ENCODE measurements around the gene HOXD10. TPM values are rescaled to one million over a fixed set of nuclear protein-coding genes. Genes with fewer than 3 reads are reported as not detected.

The HOXD10 gene
- total RNA-seq, 1 experiment from 2014 or later, result 88.6 TPM

DNA sequence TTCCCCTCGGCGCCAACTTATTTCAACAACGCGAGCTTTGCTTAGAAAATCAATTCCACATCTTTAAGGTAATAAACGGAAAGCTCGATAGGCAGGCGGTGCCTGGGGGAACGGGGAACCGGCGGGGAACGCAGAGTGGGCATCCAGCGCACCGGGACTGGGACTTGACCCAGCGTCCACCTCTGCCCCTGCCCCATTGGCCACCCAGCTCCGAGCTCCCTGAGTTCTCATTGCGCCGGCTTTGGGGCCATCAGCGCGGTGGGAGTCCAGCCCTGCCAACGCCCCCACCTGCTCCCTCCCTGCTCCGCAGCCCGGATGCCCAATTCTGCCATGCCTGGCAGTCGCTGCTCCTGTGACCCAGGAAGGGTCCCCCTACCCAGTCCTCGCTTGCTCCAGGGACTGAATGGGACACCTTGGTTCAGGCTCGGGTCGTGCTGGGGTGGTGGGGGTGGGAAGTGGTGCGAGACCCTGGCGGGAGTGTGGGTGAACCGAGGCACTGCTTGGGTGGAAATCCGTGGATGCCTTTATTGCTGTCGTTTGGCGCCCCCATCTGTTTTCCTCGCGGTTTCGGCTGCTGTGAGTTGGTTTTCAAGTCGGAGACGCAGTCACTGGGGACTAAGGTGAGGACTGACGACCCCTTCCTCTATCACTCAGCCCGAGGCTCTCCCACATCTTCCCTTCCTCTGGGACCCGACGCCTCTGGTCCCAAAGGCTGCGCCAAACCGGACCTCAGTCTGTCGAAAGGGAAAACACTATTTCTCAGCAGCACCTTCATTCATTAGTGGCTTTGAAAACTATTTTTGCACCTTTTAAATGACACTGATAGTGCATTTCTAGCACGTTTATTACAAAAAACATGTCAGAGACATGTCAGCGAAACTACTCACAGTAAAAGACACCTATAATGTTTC is 30.5 kb upstream of the HOXD10 start:
- POLR2A ChIA-PET (ENCODE audit: low non-redundant PET), result no interaction called here
- peak overlapping the region; percentile 45 for H3K4me3 ChIP-seq (ENCODE audit: low read depth, low read length, poor library complexity, severe bottlenecking)
- CTCF ChIA-PET, result interaction anchor here (1.0 to 1.9 kb wide), 4 partner anchors 11 to 835 kb away, joined by 4 to 9 read pairs (median 6); no protein-coding TSS in a partner anchor

DNA sequence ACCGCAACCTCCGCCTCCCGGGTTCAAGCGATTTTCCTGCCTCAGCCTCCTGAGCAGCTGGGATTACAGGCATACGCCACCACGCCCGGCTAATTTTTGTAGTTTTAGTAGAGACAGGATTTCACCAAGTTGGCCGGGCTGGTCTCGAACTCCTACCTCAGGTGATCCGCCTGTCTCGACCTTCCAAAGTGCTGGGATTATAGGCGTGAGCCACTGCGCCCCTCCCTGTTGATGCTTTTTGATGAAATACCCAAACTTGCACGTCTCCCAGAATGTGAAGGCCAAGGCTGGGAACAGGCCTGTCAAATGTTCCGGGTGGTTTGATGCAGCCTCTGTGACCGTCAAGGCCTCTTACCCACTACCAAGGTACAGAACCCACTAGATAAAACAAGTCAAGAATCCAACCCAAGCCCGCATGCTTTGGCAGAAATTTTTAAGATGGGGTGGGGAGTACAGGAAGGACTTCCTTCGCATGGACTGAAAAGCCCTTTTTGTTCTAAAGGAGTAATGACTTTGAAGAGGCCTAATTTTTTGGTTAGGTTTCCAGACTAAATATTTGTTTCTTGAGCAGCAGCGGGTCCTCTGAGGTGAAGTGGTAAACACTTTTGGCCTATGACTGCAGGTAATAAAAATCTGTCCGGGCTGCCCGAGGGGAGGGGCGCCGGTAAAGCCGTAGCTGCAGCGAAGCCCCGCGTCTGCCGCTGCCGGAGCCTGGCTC is 29.1 kb upstream of the HOXD10 start:
- peaks cover 19% of the 10 kb centered on the region for H3K4me1 ChIP-seq (ENCODE audit: insufficient read depth, low read length, poor library complexity, severe bottlenecking)
- BruUV-seq (replicated peaks), result no TSS peak

More for the DNA sequence above, 30.5 kb upstream of the HOXD10 start:
- TF ChIP-seq, protein P1, sequence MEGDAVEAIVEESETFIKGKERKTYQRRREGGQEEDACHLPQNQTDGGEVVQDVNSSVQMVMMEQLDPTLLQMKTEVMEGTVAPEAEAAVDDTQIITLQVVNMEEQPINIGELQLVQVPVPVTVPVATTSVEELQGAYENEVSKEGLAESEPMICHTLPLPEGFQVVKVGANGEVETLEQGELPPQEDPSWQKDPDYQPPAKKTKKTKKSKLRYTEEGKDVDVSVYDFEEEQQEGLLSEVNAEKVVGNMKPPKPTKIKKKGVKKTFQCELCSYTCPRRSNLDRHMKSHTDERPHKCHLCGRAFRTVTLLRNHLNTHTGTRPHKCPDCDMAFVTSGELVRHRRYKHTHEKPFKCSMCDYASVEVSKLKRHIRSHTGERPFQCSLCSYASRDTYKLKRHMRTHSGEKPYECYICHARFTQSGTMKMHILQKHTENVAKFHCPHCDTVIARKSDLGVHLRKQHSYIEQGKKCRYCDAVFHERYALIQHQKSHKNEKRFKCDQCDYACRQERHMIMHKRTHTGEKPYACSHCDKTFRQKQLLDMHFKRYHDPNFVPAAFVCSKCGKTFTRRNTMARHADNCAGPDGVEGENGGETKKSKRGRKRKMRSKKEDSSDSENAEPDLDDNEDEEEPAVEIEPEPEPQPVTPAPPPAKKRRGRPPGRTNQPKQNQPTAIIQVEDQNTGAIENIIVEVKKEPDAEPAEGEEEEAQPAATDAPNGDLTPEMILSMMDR (conservative IDR thresholded peaks at IDR 0.05; ENCODE audit: low read depth, low read length), result peak; percentile 89
- peak; percentile 15 for TF ChIP-seq EZH2 (IDR thresholded peaks at IDR 0.05; ENCODE audit: borderline replicate concordance, low read depth, low read length, poor library complexity, severe bottlenecking)
- Histone ChIP-seq H3K36me3 (ENCODE audit: insufficient read depth, low read length, poor library complexity, severe bottlenecking) (no peaks in the 10 kb centered on the region), H3K9me3 (ENCODE audit: low read depth, low read length, poor library complexity, severe bottlenecking) (no peaks in the 10 kb centered on the region), H3K4me1 (ENCODE audit: insufficient read depth, low read length, poor library complexity, severe bottlenecking) (peaks cover 20% of the 10 kb centered on the region), H3K27ac (ENCODE audit: low read depth, low read length, poor library complexity, severe bottlenecking) (no peak overlapping the region), H3K27me3 (replicated peaks; ENCODE audit: insufficient read depth, low read depth, low read length, poor library complexity) (peaks cover 49% of the 10 kb centered on the region)
- intact Hi-C loops (cut with micrococcal nuclease; ENCODE audit: unreplicated experiment), result loop anchor here (2.0 to 5.0 kb wide), 4 partner anchors 719 to 884 kb away; no protein-coding TSS in a partner anchor
- DNase-seq (ENCODE audit: low spot score), result peak; percentile 73
- no TSS peak for BruUV-seq (replicated peaks)

More for the DNA sequence above, 29.1 kb upstream of the HOXD10 start:
- no peak overlapping the region for H3K4me3 ChIP-seq (ENCODE audit: low read depth, low read length, poor library complexity, severe bottlenecking)
- intact Hi-C loops (cut with micrococcal nuclease; ENCODE audit: unreplicated experiment), result loop anchor here (5.0 kb wide), 3 partner anchors 775 to 885 kb away; no protein-coding TSS in a partner anchor
- ChIA-PET CTCF (interaction anchor here (1.2 kb wide), 1 partner anchor 10 kb away, joined by 3 read pairs; no protein-coding TSS in a partner anchor), POLR2A (ENCODE audit: low non-redundant PET) (interaction anchor here (0.5 kb wide), 1 partner anchor 365 kb away, joined by 4 read pairs; no protein-coding TSS in a partner anchor)
- H3K27me3 ChIP-seq (replicated peaks; ENCODE audit: insufficient read depth, low read depth, low read length, poor library complexity), result peaks cover 35% of the 10 kb centered on the region
- H3K9me3 ChIP-seq (ENCODE audit: low read depth, low read length, poor library complexity, severe bottlenecking), result no peaks in the 10 kb centered on the region
- TF ChIP-seq, protein P1 (conservative IDR thresholded peaks at IDR 0.05; ENCODE audit: low read depth, low read length), result no peak
- TF ChIP-seq EZH2 (IDR thresholded peaks at IDR 0.05; ENCODE audit: borderline replicate concordance, low read depth, low read length, poor library complexity, severe bottlenecking), result no peak
- no peak for DNase-seq (ENCODE audit: low spot score)
- H3K27ac ChIP-seq (ENCODE audit: low read depth, low read length, poor library complexity, severe bottlenecking), result no peak overlapping the region
- H3K36me3 ChIP-seq (ENCODE audit: insufficient read depth, low read length, poor library complexity, severe bottlenecking), result no peaks in the 10 kb centered on the region
